IMR-90 (cell line): ENCODE measurements around the gene CUX1. TPM values are rescaled to one million over a fixed set of nuclear protein-coding genes. Genes with fewer than 3 reads are reported as not detected.
"Not testable (repeated sequence)": the region's sequence is repeated elsewhere in the genome, so short reads cannot be mapped to it uniquely, and the experiment has no call there.

Experiments
- ATAC-seq: fragments of 200-7000 bp; cut with Tn5 transposase; 2 replicates; pipeline ENCODE4 v1.9.1; 2020; ENCODE audit warnings: low read depth, mild to moderate bottlenecking, moderate library complexity
- BruUV-seq: library from RNA; stranded (reverse); fragments of 400-500 nt; replicated peaks from 2 replicates; lab custom pipeline; 2021; lab: Mats Ljungman, UMichigan
- CTCF ChIA-PET: fragments of 300-600 bp; formaldehyde crosslinking; extraction: SDS; loops from one replicate; lab custom pipeline; 2021; ENCODE audit warnings: antibody characterized with exemption; lab: Yijun Ruan, JAX
- POLR2A ChIA-PET: fragments of 300-600 bp; sonication (Branson Sonifier 250); formaldehyde crosslinking; loops from one replicate; lab custom pipeline; 2022; ENCODE audit warnings: antibody characterized with exemption; ENCODE audit not compliant: unreplicated experiment; lab: Charles Lee
- DNase-seq: peaks from one replicate; pipeline ENCODE4 v3.0.0; 2013
- H2AFZ ChIP-seq: replicated peaks from 2 replicates; pipeline ENCODE3; 2013; ENCODE audit warnings: low read length, mild to moderate bottlenecking; ENCODE audit not compliant: poor library complexity
- H2AK5ac ChIP-seq: 2 replicates; pipeline ENCODE4 v1.6.1; 2013; ENCODE audit warnings: low read depth, low read length, inconsistent platforms
- H2AK9ac ChIP-seq: replicated peaks from 2 replicates; pipeline ENCODE3; 2013; ENCODE audit warnings: mild to moderate bottlenecking, low read depth, low read length, moderate library complexity; ENCODE audit not compliant: poor library complexity
- H2BK120ac ChIP-seq: 2 replicates; pipeline ENCODE4 v1.6.1; 2013; ENCODE audit warnings: low read depth, low read length, inconsistent platforms
- H2BK15ac ChIP-seq: 3 replicates; pipeline ENCODE4 v1.6.1; 2013; ENCODE audit warnings: low read depth, low read length, inconsistent platforms
- H2BK20ac ChIP-seq: 2 replicates; pipeline ENCODE4 v1.6.1; 2013; ENCODE audit warnings: low read depth, mild to moderate bottlenecking, inconsistent platforms, low read length, moderate library complexity
- H2BK5ac ChIP-seq: 2 replicates; pipeline ENCODE4 v1.6.1; 2013; ENCODE audit warnings: mild to moderate bottlenecking, low read depth, low read length, inconsistent platforms; ENCODE audit not compliant: poor library complexity, severe bottlenecking
- H3K14ac ChIP-seq: replicated peaks from 2 replicates; pipeline ENCODE4 v1.6.1; 2013; ENCODE audit warnings: low read depth, low read length, inconsistent platforms
- H3K18ac ChIP-seq: 2 replicates; pipeline ENCODE4 v1.6.1; 2013; ENCODE audit warnings: low read depth, low read length, control low read depth
- H3K23ac ChIP-seq: 2 replicates; pipeline ENCODE4 v1.6.1; 2013; ENCODE audit warnings: low read depth, low read length, inconsistent platforms
- H3K27ac ChIP-seq: 2 replicates; pipeline ENCODE4 v1.5.1; 2013; ENCODE audit warnings: mild to moderate bottlenecking, control low read depth, low read length; ENCODE audit not compliant: insufficient read depth
- H3K27me3 ChIP-seq: 2 replicates; pipeline ENCODE4 v1.6.1; 2013; ENCODE audit warnings: low read length; ENCODE audit not compliant: control insufficient read depth, insufficient read depth
- H3K36me3 ChIP-seq: 2 replicates; pipeline ENCODE4 v1.6.1; 2013; ENCODE audit warnings: low read length, mixed read lengths; ENCODE audit not compliant: control insufficient read depth, insufficient read depth
- H3K4ac ChIP-seq: 2 replicates; pipeline ENCODE4 v1.6.1; 2013; ENCODE audit warnings: low read depth, low read length, inconsistent platforms
- H3K4me1 ChIP-seq: 2 replicates; pipeline ENCODE4 v1.6.1; 2013; ENCODE audit warnings: low read length, mixed read lengths; ENCODE audit not compliant: control insufficient read depth, insufficient read depth
- H3K4me2 ChIP-seq: 2 replicates; pipeline ENCODE4 v1.6.1; 2013; ENCODE audit warnings: low read depth, mild to moderate bottlenecking, control low read depth, low read length, moderate library complexity
- H3K4me3 ChIP-seq: 2 replicates; pipeline ENCODE4 v1.5.1; 2013; ENCODE audit warnings: low read depth, mild to moderate bottlenecking, control low read depth, low read length, moderate library complexity; ENCODE audit not compliant: insufficient read depth
- H3K56ac ChIP-seq: 2 replicates; pipeline ENCODE4 v1.6.1; 2013; ENCODE audit warnings: low read length, inconsistent platforms; ENCODE audit not compliant: insufficient read depth; ENCODE audit errors: extremely low read depth
- H3K79me1 ChIP-seq, 2 experiments: 2 replicates each; pipeline ENCODE4 v1.6.1; 2013; ENCODE audit warnings: low read length in 2 of 2, inconsistent platforms in 1 of 2, low read depth in 1 of 2
- H3K9ac ChIP-seq: 2 replicates; pipeline ENCODE4 v1.6.1; 2013; ENCODE audit warnings: low read depth, low read length, control low read depth
- H3K9me1 ChIP-seq: 2 replicates; pipeline ENCODE4 v1.6.1; 2013; ENCODE audit warnings: low read length, inconsistent platforms; ENCODE audit not compliant: insufficient read depth
- H3K9me3 ChIP-seq: 2 replicates; pipeline ENCODE4 v1.6.1; 2013; ENCODE audit warnings: low read length; ENCODE audit not compliant: control insufficient read depth, insufficient read depth
- H4K20me1 ChIP-seq: 2 replicates; pipeline ENCODE4 v1.6.1; 2013; ENCODE audit warnings: low read length, inconsistent platforms; ENCODE audit not compliant: insufficient read depth
- H4K5ac ChIP-seq: 2 replicates; pipeline ENCODE4 v1.6.1; 2013; ENCODE audit warnings: mild to moderate bottlenecking, low read depth, low read length, control low read depth
- H4K8ac ChIP-seq, 2 experiments: 2 replicates each; pipeline ENCODE4 v1.6.1; 2013; ENCODE audit warnings: low read depth in 2 of 2, low read length in 2 of 2, control low read depth in 1 of 2, inconsistent platforms in 1 of 2
- H4K91ac ChIP-seq: 2 replicates; pipeline ENCODE4 v1.6.1; 2013; ENCODE audit warnings: low read depth, low read length, inconsistent platforms; ENCODE audit not compliant: insufficient read depth
- CEBPB ChIP-seq: IDR thresholded peaks from 2 replicates; pipeline ENCODE4 v1.6.1; 2012; ENCODE audit warnings: low read depth, low read length, improper control_type of control experiment
- FOS ChIP-seq: fragments of 150-350 bp; IDR thresholded peaks from 2 replicates; pipeline ENCODE4 v1.6.1; 2016; ENCODE audit warnings: low read depth, low read length
- MAFK ChIP-seq: IDR thresholded peaks from 2 replicates; pipeline ENCODE4 v1.6.1; 2012; ENCODE audit warnings: low read depth, low read length, improper control_type of control experiment
- MXI1 ChIP-seq: IDR thresholded peaks from 2 replicates; pipeline ENCODE4 v1.6.1; 2012; ENCODE audit warnings: low read depth, mild to moderate bottlenecking, low read length, moderate library complexity, borderline replicate concordance
- NFE2L2 ChIP-seq: fragments of 150-350 bp; IDR thresholded peaks from 2 replicates; pipeline ENCODE4 v1.6.1; 2016; ENCODE audit warnings: low read depth, mild to moderate bottlenecking, low read length
- RCOR1 ChIP-seq: IDR thresholded peaks from 2 replicates; pipeline ENCODE4 v1.6.1; 2012; ENCODE audit warnings: mild to moderate bottlenecking, low read length, improper control_type of control experiment; ENCODE audit not compliant: insufficient replicate concordance
- WGBS, 2 experiments: methylation state at CpG; one replicate each; pipeline versions ENCODE4 v1.1.5 to v1.1.7; 2013; ENCODE audit warnings: missing lambda C conversion rate in 2 of 2; ENCODE audit not compliant: insufficient read length in 1 of 2; ENCODE audit errors: extremely low coverage in 2 of 2; 5-methylcytosine and 5-hydroxymethylcytosine counted together
- dilution Hi-C: fragments of 300-500 bp; cut with HindIII; formaldehyde crosslinking; loops from one replicate; pipeline ENCODE4 v1.14.3; 2018; ENCODE audit warnings: low sequenced_read_pairs; ENCODE audit not compliant: unreplicated experiment
- in situ Hi-C: fragments of 300-500 bp; cut with MboI; formaldehyde crosslinking; loops from 3 replicates; pipeline ENCODE4 v1.14.3; 2019; ENCODE audit warnings: low sequenced_read_pairs, inconsistent platforms, mixed read lengths
- intact Hi-C: fragments of 100-400 bp; cut with micrococcal nuclease; formaldehyde crosslinking; loops from 2 replicates; pipeline ENCODE4 v1.10.0; 2022
- polyA plus RNA-seq, 3 experiments: library from polyadenylated mRNA; depleted of rRNA; stranded (reverse); fragments of >200 nt; gene quantifications; 2 replicates each; pipeline ENCODE4 v1.2.3, GENCODE V29; 2012; ENCODE audit warnings: low replicate concordance in 1 of 3
- total RNA-seq: library from RNA; depleted of rRNA; stranded (reverse); fragments of >200 nt; gene quantifications from 2 replicates; pipeline ENCODE4 v1.2.3, GENCODE V29; 2012

Gene CUX1
- total and polyA plus RNA-seq, 2 of the 4 experiments (the other 2 are of a cell fraction) = 19.7 to 46.4 TPM

GRCh38 chr7:101820703-101821102 lies 3.3 kb downstream of the CUX1 start:
- DNase-seq (no peak), ATAC-seq (no peak)
- no peaks in the 10 kb centered on the region for H3K27me3 ChIP-seq
- H3K36me3 ChIP-seq = no peaks in the 10 kb centered on the region
- H2BK5ac ChIP-seq = no peak overlapping the region
- POLR2A ChIA-PET = interaction anchor here (0.5 to 0.6 kb wide), 2 partner anchors 83 to 269 kb away, joined by 3 read pairs; no protein-coding TSS in a partner anchor
- H2BK15ac ChIP-seq = no peak overlapping the region
- H2AK9ac ChIP-seq = no peak overlapping the region
- no peak overlapping the region for H4K91ac ChIP-seq
- BruUV-seq = no TSS peak
- H3K9me3 ChIP-seq = no peaks in the 10 kb centered on the region
- H3K79me1 ChIP-seq = peaks cover 15 to 61% of the 10 kb centered on the region in 2 experiments
- peaks cover 7% of the 10 kb centered on the region; the same call in 1 of the 2 replicates for H3K9me1 ChIP-seq
- H3K4ac ChIP-seq = no peak overlapping the region
- H2AK5ac ChIP-seq = no peak overlapping the region
- H3K9ac ChIP-seq = no peak overlapping the region
- WGBS, 2 experiments = 100% methylated on average over 3 of the region's 8 CpGs; no CpG with 5 or more reads in 1 of the 2 experiments
- H3K4me2 ChIP-seq = no peak overlapping the region
- intact Hi-C loops = no loop called here
- H3K14ac ChIP-seq = no peak overlapping the region
- in situ Hi-C loops = no loop called here
- no peak overlapping the region for H4K8ac ChIP-seq
- H3K4me3 ChIP-seq = no peak overlapping the region
- dilution Hi-C loops = no loop called here
- H3K27ac ChIP-seq = no peak overlapping the region
- H3K4me1 ChIP-seq = peaks cover 13% of the 10 kb centered on the region
- no peak overlapping the region for H2AFZ ChIP-seq
- TF ChIP-seq CEBPB = no peak
- TF ChIP-seq MXI1 = no peak
- TF ChIP-seq MAFK = no peak
- TF ChIP-seq FOS = no peak
- TF ChIP-seq NFE2L2 = no peak
- no peak for TF ChIP-seq RCOR1
- H4K5ac ChIP-seq = no peak overlapping the region
- H4K20me1 ChIP-seq = peaks cover 64% of the 10 kb centered on the region
- CTCF ChIA-PET = interaction anchor here (0.6 kb wide), 1 partner anchor 130 kb away, joined by 5 read pairs; no protein-coding TSS in a partner anchor
- H2BK20ac ChIP-seq = no peak overlapping the region
- H3K18ac ChIP-seq = no peak overlapping the region
- H3K23ac ChIP-seq = no peak overlapping the region
- H3K56ac ChIP-seq = no peak overlapping the region
- no peak overlapping the region for H2BK120ac ChIP-seq

GRCh38 chr7:101822632-101823031 lies 5.2 kb downstream of the CUX1 start:
- Histone ChIP-seq H3K4me1 (peaks cover 13% of the 10 kb centered on the region), H3K79me1 (peaks cover 15 to 77% of the 10 kb centered on the region in 2 experiments), H4K20me1 (peaks cover 82% of the 10 kb centered on the region)
- CTCF ChIA-PET, dilution Hi-C loops, in situ Hi-C loops, H2BK15ac ChIP-seq, H4K8ac ChIP-seq, H4K5ac ChIP-seq, H3K9me1 ChIP-seq, H3K56ac ChIP-seq, H3K4me3 ChIP-seq, H3K9ac ChIP-seq, intact Hi-C loops, H2BK20ac ChIP-seq, H3K18ac ChIP-seq, H3K9me3 ChIP-seq, H3K27me3 ChIP-seq, H3K36me3 ChIP-seq, H2AFZ ChIP-seq, H2BK5ac ChIP-seq, H3K14ac ChIP-seq, H2AK5ac ChIP-seq, H2BK120ac ChIP-seq, DNase-seq, H3K27ac ChIP-seq, BruUV-seq, ATAC-seq, H3K4ac ChIP-seq, H3K4me2 ChIP-seq, H4K91ac ChIP-seq, H2AK9ac ChIP-seq, H3K23ac ChIP-seq: not testable (repeated sequence)
- WGBS, 2 experiments = 100% methylated on average over 1 of the region's 6 CpGs; no CpG with 5 or more reads in 1 of the 2 experiments
- POLR2A ChIA-PET = interaction anchor here (0.5 kb wide), 1 partner anchor 11 kb away, joined by 4 read pairs; no protein-coding TSS in a partner anchor
